ENCODE measurements around the gene MRPS16.
"Not testable (repeated sequence)": the region's sequence is repeated elsewhere in the genome, so short reads cannot be mapped to it uniquely, and the experiment has no call there.

MRPS16 gene

DNA sequence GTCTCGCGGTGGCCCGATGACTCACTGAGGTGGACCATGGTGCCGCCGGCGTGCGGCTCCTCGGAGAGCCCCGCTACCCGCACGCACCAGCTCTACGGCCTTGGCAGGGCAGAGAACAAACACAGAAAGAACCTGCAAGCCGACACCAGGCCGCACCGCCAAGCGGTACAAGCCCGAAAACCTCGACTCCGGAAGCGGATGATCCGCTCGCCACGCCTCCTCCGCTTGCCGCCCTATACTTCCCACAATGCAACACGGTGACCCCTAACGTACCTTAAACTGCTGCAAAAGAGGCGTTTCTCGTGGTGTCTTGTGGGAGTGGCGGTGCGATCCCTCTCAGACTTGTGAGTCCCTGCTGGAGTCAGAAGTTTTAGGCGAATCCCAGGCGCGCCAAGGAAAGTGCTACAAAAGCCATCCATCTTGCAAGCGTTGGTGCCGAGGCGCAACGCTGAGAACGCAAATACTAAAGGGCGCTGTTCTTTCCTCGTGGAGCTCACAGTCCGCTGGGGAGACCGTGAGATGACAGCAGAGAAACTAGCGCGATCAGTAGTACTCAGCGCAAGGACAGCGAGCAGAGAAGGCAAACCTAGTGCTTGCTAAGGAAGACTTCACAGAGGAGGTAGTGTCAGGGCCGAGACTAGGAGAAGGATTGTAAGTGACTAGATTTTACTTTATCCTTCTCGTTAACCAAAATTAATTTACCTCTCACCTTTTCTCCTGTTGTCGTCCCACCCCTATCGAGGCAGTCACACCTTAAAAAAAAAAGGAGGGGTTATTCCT is at the start of gene MRPS16:
MRPS16 (minus strand) TSS at position 200 of the 780 bp plus-strand sequence; CDS start at position 38, 162 bp downstream.
- DNase-seq (ENCODE audit: low spot score): peak; percentile 98

DNA sequence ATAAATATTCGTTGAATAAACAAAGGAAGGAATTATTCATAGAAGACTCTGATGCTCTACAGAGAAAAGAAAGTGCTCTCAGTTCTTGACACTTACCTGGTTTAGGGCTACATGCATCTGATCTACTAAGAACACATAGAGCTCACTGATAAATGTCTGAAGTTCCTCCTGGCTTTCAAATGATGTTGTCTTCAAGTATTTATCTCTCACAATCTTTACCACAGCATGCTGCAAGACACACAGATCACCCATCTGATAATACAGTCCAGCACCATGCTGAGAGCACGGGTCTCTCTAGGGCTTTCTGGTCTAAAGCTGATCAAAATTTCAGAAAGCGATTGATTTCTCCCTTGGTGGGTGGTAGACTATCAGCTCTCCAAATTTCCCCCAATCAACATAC is 44.5 kb upstream of the MRPS16 start:
- DNase-seq (ENCODE audit: low spot score): no peak

DNA sequence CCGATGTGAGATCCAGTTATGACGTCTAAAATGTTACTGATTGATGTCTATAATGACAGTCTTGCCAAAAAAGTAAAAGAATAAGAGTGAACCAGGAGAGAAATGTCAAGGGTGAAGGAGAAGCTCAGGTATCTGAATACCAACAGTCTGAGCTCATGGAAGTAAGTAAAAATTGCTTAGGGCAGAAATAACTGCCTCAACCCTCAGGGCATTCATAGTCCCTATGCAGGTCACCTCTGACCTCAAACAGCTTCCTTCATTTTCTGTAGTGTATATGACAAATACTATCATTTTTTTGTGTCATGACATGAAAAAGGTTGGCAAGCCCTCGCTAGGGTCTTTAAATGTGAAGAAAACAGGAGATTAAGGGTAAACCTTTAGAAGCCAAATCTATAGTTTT is 41.0 kb upstream of the MRPS16 start:
- no peak for DNase-seq (ENCODE audit: low spot score)

DNA sequence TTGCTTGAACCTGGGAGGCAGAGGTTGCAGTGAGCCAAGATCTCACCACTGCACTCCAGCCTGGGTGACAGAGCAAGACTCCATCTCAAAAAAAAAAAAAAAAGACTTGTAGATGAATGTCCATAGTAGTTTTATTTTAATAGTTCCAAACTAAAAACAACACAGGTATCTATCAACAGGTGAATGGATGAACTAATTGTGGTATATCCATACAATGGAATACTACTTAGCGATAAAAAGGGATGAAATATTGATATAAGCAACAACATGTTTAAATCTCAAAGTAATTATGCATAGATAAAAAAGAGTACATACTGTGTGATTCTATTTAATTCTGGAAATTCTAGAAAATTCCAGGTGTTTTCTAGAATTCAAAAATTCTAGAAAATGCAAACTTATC is 37.5 kb upstream of the MRPS16 start:
- no peak for DNase-seq (ENCODE audit: low spot score)

DNA sequence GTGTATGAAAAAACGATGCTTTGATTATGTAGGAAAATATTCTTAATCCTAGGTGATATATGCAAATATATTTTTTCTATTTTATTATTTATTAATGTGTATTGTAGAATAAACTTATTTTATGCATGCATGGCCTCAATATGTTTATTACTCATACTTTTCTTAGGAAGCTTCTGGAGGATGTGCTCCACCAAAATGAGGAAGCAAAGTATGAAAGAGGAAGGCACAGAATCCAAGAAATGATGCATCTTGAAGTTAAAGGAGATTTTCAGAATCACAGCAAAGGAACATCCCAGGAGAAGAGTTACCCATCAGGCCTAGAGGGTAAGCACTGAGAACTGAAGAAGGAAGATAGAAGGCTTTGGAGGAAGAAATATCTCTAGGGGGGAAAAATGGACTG is 35.0 kb upstream of the MRPS16 start:
- no peak for DNase-seq (ENCODE audit: low spot score)

DNA sequence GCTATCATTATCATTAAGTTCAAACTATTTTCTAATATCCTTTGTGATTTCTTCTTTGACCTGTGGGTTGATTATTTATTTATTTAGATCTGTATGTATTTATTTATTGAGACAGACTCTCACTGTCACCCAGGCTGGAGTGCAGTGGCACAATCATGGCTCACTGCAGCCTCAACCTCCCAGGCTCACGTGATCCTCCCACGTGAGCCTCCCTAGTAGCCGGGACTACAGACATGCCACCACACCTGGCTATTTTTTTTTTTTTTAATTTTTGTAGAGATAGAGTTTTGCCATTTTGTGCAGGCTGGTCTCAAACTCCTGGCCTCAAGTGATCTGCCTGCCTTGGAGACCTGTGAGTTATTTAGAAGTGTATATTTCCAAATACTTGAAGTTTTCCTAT is 28.7 kb upstream of the MRPS16 start:
- no peak for DNase-seq (ENCODE audit: low spot score)

DNA sequence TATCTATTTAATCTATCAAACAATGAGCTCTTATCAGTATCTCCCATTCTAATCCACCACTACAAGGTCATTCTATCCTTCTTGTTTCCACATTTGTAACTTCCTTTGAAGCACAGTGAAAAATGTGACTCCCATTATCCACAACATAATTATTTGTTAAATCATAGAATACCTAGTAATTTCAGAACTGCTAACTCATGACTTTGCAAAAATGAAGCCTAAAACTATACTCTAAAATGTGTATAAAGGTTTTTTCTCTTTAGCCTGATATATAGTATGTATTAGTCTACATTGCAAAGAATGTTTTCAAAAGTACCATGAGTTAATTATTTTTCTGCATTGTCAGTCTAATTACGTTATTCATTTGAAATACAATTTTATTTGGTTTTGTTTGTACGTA is 12.0 kb upstream of the MRPS16 start:
- DNase-seq (ENCODE audit: low spot score): no peak

DNA sequence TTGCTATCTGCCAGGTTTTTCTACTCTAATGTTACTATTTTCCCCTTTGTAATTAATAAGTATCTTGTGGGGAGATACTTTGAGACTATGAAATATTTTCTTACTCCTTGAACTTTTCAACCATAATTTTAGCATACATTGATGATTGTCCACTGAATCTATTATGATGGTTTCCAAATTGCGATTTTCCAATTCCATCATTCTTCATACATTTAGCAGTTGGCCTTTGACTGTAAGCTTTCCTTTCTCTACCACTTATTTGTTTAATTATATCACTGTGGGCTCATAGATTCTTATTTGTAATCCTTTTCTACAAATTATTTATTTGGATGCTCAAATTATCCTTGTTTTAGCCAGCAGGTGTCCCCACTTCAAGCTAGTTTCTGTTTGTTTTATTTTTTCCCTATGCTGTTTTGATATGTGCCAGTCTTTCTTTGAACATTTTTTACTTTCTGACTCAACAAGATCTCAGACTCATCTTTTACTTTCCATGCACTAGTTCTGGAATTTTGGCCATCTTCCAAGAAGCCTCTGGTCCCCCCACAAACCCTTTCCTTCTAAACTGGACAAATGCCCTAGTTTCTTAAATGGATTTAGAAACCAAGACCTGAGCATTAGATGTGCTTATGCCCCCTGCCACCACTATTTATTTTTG is 11.4 kb upstream of the MRPS16 start:
- DNase-seq (ENCODE audit: low spot score): peak; percentile 84

DNA sequence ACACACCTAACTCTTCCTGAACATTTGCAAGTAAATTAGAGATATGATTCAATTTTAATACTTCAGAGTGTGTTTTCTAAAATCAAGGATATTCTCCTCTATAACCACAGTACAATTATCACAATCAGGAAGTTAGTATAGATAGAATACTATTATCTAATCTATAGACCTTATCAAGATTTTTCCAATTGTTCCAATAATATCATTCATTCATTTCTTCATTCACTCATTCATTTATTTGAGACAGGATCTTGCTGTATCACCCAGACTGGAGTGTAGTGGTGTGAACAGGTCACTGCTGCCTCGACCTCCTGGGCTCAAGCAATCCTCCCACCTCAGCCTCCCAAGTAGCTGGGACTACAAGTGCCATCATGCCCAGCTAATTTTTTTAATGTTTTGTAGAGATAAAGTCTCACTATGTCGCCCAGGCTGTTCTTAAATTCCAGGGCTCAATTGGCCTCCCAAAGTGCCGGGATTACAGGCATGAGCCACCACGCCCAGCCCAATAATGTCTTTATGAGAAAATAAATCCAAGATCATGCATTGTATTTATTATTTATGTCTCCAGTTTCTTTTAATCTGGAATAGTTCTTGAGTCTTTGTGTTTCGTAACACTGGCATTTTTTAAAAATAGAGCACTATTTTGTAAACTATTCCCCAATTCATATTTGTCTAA is 10.6 kb upstream of the MRPS16 start:
- no peak for DNase-seq (ENCODE audit: low spot score)

DNA sequence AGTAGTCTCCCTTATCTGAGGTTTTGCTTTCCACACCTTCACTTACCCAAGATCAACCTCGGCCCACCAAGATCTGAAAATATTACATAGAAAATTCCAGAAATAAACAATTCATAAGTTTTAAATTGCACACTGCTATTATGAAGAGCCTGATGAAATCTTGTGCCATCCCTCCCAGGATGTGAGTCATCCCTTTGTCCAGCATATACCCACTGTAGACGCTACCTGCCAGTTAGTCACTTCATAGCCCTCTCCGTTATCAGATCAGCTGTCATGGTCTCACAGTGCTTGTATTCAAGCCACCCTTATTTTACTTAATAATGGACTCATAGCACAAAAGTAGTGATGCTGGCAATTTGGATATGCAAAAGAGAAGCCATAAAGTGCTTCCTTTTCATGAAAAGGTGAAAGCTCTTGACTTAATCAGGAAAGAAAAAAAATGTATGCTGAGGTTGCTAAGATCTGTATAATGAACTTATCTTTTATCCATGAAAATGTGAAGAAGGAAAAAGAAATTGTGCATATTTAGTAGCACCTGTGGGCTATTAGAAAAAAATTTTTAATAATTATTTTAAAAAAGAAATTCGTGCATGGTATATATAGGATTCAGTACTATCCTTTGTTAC is 9.8 kb upstream of the MRPS16 start:
- DNase-seq (ENCODE audit: low spot score): peak; percentile 95

DNA sequence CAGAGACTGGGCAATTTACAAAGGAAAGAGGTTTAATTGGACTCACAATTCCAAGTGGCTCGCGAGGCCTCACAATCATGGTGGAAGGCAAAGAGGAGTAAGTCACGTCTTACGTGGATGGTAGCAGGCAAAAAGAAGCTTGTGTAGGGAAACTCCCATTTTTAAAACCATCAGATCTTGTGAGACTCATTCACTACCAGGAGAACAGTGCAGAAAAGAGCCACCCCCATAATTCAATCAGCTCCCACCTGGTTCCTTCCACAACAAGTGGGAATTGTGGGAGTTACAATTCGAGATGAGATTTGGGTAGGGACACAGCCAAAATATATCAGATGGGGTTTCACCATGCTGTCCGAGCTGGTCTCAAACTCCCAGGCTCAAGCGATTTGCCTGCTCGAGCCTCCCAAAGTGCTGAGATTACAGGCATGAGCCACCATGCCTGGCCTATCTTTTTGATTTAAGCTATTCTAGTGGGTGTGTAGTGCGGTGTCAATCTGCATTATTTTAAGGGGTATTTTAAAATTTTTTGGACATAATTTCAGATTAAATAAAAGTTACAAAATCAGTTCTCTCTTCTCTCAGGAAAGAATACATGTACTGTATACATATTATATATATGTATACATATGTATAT is 9.0 kb upstream of the MRPS16 start:
- DNase-seq (ENCODE audit: low spot score): no peak

DNA sequence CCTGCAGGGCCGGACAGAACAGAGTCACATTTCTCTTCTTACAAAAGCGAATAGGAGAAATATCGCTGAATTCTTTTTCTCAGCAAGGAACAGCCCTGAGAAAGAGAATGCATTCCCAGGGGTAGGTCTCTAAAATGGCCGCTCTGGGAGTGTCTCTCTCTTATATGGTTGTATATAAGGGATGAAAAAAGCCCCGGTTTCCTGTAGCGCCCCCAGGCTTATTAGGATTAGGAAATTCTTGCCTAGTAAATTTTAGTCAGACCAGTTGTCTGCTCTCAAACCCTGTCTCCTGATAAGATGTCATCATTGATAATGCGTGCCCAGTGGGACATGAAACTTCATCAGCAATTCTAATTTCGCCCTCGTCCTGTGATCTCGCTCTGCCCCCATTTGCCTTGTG is 6.2 kb upstream of the MRPS16 start:
- DNase-seq (ENCODE audit: low spot score): not testable (repeated sequence)

DNA sequence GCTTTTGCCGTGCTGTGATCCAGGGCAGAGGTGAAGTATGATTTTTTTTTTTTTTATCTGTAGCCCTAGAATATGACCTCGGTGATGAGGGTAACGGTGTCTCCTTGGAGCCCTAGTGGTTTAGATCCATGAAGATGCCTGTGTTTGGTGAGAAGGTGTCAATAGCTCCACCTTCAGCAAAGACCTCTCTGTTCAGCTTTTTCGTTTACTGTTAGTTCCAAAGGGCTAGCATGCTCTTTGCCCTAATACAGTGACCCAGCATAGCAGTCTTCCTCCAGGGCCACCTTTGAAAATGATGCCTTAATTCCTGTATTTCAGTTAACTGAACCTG is 746 bp upstream of the MRPS16 start:
- DNase-seq (ENCODE audit: low spot score): peak; percentile 48

DNA sequence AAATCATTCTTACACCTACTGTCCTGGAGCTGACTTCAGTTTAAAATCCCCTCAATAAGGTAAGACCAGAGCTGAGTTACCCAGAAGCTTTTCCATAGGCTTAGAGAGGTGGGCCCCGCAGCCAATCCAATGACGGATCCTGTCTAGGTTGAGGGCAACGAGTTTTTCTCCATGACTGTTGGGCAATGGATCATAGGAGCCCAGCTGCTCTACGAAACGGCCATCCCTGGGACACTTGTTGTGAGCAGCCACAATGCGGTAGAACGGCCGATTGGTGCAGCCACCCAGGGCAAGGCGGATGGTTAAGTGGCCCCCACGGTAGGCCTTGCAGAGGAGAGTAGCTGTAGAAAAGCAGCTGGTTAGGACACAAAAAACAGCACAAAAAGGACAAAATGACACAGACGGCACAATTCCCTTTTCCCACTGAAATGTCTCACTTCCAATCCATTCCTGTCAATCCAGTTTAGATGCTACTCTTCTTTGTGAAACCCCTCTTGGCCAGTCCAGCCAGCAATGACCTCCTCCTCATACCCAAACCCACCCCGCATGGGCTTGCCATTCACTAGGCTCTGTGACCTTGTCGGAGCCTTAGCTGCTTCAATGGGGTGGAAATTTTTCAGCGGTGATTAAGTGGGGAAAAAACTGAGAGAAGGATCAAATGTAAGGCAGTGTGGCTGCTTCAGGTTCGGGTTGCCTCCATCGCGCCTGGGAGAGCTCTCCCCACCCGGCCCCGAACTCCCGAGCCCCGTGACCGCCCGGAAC is 580 bp downstream of the MRPS16 start:
- DNase-seq (ENCODE audit: low spot score): peak; percentile 68

DNA sequence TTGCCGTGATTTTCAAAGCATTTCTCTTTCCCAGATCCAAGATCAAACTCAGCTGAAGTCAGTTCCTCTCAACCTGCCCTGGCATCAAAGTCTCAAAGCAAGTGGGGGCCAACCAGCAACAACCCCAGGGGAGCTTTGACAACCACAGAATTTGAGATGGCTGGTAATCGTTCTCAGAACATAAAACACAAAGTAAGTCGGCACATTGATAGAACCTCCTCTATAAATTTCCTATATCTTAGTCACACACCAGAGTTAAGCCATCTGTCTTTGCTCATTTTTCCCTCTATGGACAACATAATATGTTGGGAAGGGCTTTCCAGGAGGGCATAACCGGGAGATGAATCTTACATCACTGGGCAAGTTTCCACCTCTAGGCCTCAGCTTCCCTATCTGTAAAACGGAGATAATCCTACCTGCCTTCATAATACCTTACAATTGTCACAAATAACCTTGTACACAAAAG is 4.2 kb downstream of the MRPS16 start:
- DNase-seq (ENCODE audit: low spot score): peak; percentile 54

DNA sequence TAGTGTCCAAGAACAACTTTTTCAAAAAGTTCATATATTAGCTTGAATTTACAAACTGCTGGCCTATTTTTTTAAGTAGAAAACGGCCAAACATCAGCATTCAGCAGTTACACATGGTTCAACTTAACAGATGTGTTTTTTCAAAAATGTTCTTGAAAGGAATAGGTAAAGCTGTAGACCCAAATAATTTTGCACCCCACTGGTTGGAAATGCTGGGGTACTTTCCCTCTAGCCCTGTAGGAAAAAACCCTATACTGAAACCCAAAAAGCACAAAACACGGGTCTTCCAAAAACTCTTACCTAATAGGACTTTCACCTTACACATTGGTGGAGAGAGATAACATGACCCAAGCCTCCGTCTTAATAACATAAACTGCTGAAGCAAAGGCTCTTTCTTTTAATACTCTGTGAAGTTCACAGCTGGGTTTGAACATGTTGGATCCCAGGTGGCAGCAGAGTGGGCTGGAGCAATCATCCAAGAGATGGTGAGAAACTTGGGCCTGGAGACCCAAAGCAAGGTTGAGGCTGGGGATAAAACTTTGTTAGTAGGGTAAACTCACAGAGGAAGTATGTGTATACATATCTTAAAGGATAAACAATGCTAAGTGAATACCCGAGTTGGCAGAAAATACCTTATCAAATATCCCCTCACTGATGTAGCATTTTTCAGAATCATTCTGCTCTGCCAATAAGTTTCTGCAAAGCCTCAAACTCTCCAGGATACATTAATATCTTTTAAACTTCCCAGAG is 4.8 kb downstream of the MRPS16 start:
- DNase-seq (ENCODE audit: low spot score): peak; percentile 41

DNA sequence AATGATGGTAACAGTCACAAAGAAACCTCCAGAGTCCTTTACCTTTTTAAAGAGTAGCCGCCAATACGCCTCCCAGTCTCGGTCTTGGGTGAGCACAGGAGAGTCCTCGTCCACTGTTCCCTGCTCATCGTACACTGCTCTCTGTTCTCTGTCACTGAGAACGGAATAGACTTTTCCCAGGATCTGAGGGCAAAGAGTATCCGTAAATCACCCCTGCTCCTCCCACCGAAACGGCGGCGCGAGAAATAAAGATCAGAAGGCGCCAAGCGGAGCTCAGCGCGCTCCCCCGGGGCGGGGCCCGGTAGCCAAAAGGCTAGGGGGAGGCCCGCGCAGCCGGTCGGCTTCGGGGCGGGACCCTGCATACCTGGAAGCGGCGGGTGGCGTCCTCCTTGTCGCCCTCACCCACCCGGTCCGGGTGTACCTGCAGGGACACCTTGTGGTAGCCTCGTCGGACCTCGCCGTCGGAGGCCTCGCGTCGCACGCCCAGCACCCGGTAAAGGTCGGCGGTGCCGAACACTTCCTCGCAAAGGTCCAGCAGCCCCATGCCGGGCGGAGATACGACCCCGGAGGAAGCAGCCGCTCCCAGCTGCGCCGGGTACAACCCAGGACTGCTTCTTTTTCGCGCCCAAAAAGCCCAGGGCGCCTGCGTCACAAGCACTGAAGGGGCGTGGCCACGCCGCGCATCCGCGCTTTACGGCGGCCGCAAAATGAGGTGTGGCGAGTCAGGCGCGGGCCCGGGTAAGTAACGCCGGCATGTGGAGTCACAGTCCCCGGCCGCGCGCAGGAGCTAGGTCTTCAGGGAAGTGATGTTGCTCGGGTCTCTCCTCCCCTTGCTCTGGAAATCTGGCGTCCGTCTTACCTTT is 5.6 kb downstream of the MRPS16 start, which contains the start of gene DNAJC9:
DNAJC9 (minus strand) TSS at position 610 of the 863 bp plus-strand sequence; CDS start at position 544, 66 bp downstream.
- peak; percentile 97 for DNase-seq (ENCODE audit: low spot score)

DNA sequence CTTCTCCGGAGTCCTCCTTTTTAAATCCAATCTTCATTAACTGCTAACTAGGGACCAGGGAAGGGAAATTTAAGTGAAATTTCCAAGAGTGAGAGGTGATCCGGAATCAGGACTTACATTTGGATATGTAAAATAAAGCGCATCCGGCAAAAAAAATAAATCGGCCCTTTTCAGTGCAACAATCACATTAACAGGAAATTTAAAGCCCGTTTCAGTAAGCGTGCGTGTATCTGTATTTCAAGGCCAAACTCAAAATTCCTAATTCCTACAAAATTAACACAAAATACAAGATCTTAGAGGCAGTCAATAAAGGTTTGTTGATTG is 6.2 kb downstream of the MRPS16 start:
- DNase-seq (ENCODE audit: low spot score): no peak

DNA sequence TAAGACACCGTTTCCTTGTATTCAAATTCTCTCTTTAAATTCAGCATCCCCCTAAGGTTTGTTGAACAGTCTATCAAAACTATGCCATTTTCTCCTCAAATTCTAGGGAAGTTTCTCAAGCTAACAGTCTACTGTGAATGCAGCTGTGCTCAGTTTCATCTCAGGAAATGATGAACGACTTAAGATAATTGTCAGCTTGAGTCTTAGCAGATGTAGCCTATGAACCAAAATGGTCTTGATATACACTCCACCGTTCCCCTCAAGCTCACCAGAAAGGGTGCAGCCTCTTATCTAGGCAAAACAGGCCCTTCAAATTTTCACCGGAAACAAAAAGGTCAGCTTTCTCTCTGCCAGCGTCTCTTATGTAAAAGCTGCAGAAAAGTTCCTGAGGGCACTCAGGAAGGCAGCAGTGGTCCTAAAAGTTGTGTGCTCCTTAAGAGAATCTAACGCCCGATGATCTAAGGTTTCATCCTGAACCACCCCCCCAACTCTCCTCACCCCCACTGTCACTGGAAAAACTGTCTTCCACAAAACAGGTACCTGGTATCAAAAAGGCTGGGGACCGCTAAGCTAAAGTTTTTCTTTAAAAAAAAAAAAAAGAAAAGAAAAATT is 7.5 kb downstream of the MRPS16 start:
- peak; percentile 32 for DNase-seq (ENCODE audit: low spot score)
